IMR-90 (cell line): ENCODE data around the gene ACSBG1. TPM values are rescaled to one million over a fixed set of nuclear protein-coding genes. Genes with fewer than 3 reads are reported as not detected.

Experiments
- ATAC-seq: fragments of 200-7000 bp; cut with Tn5 transposase; 2 replicates; pipeline ENCODE4 v1.9.1; 2020; ENCODE audit warnings: low read depth, mild to moderate bottlenecking, moderate library complexity
- BruUV-seq: library from RNA; stranded (reverse); fragments of 400-500 nt; replicated peaks from 2 replicates; lab custom pipeline; 2021; lab: Mats Ljungman, UMichigan
- CTCF ChIA-PET: fragments of 300-600 bp; formaldehyde crosslinking; extraction: SDS; loops from one replicate; lab custom pipeline; 2021; ENCODE audit warnings: antibody characterized with exemption; lab: Yijun Ruan, JAX
- POLR2A ChIA-PET: fragments of 300-600 bp; sonication (Branson Sonifier 250); formaldehyde crosslinking; loops from one replicate; lab custom pipeline; 2022; ENCODE audit warnings: antibody characterized with exemption; ENCODE audit not compliant: unreplicated experiment; lab: Charles Lee
- DNase-seq: peaks from one replicate; pipeline ENCODE4 v3.0.0; 2013
- H2AFZ ChIP-seq: replicated peaks from 2 replicates; pipeline ENCODE3; 2013; ENCODE audit warnings: low read length, mild to moderate bottlenecking; ENCODE audit not compliant: poor library complexity
- H2AK5ac ChIP-seq: 2 replicates; pipeline ENCODE4 v1.6.1; 2013; ENCODE audit warnings: low read depth, low read length, inconsistent platforms
- H2AK9ac ChIP-seq: replicated peaks from 2 replicates; pipeline ENCODE3; 2013; ENCODE audit warnings: mild to moderate bottlenecking, low read depth, low read length, moderate library complexity; ENCODE audit not compliant: poor library complexity
- H2BK120ac ChIP-seq: 2 replicates; pipeline ENCODE4 v1.6.1; 2013; ENCODE audit warnings: low read depth, low read length, inconsistent platforms
- H2BK15ac ChIP-seq: 3 replicates; pipeline ENCODE4 v1.6.1; 2013; ENCODE audit warnings: low read depth, low read length, inconsistent platforms
- H2BK20ac ChIP-seq: 2 replicates; pipeline ENCODE4 v1.6.1; 2013; ENCODE audit warnings: low read depth, mild to moderate bottlenecking, inconsistent platforms, low read length, moderate library complexity
- H2BK5ac ChIP-seq: 2 replicates; pipeline ENCODE4 v1.6.1; 2013; ENCODE audit warnings: mild to moderate bottlenecking, low read depth, low read length, inconsistent platforms; ENCODE audit not compliant: poor library complexity, severe bottlenecking
- H3K14ac ChIP-seq: replicated peaks from 2 replicates; pipeline ENCODE4 v1.6.1; 2013; ENCODE audit warnings: low read depth, low read length, inconsistent platforms
- H3K18ac ChIP-seq: 2 replicates; pipeline ENCODE4 v1.6.1; 2013; ENCODE audit warnings: low read depth, low read length, control low read depth
- H3K23ac ChIP-seq: 2 replicates; pipeline ENCODE4 v1.6.1; 2013; ENCODE audit warnings: low read depth, low read length, inconsistent platforms
- H3K27ac ChIP-seq: 2 replicates; pipeline ENCODE4 v1.5.1; 2013; ENCODE audit warnings: mild to moderate bottlenecking, control low read depth, low read length; ENCODE audit not compliant: insufficient read depth
- H3K27me3 ChIP-seq: 2 replicates; pipeline ENCODE4 v1.6.1; 2013; ENCODE audit warnings: low read length; ENCODE audit not compliant: control insufficient read depth, insufficient read depth
- H3K36me3 ChIP-seq: 2 replicates; pipeline ENCODE4 v1.6.1; 2013; ENCODE audit warnings: low read length, mixed read lengths; ENCODE audit not compliant: control insufficient read depth, insufficient read depth
- H3K4ac ChIP-seq: 2 replicates; pipeline ENCODE4 v1.6.1; 2013; ENCODE audit warnings: low read depth, low read length, inconsistent platforms
- H3K4me1 ChIP-seq: 2 replicates; pipeline ENCODE4 v1.6.1; 2013; ENCODE audit warnings: low read length, mixed read lengths; ENCODE audit not compliant: control insufficient read depth, insufficient read depth
- H3K4me2 ChIP-seq: 2 replicates; pipeline ENCODE4 v1.6.1; 2013; ENCODE audit warnings: low read depth, mild to moderate bottlenecking, control low read depth, low read length, moderate library complexity
- H3K4me3 ChIP-seq: 2 replicates; pipeline ENCODE4 v1.5.1; 2013; ENCODE audit warnings: low read depth, mild to moderate bottlenecking, control low read depth, low read length, moderate library complexity; ENCODE audit not compliant: insufficient read depth
- H3K56ac ChIP-seq: 2 replicates; pipeline ENCODE4 v1.6.1; 2013; ENCODE audit warnings: low read length, inconsistent platforms; ENCODE audit not compliant: insufficient read depth; ENCODE audit errors: extremely low read depth
- H3K79me1 ChIP-seq, 2 experiments: 2 replicates each; pipeline ENCODE4 v1.6.1; 2013; ENCODE audit warnings: low read length in 2 of 2, inconsistent platforms in 1 of 2, low read depth in 1 of 2
- H3K9ac ChIP-seq: 2 replicates; pipeline ENCODE4 v1.6.1; 2013; ENCODE audit warnings: low read depth, low read length, control low read depth
- H3K9me1 ChIP-seq: 2 replicates; pipeline ENCODE4 v1.6.1; 2013; ENCODE audit warnings: low read length, inconsistent platforms; ENCODE audit not compliant: insufficient read depth
- H3K9me3 ChIP-seq: 2 replicates; pipeline ENCODE4 v1.6.1; 2013; ENCODE audit warnings: low read length; ENCODE audit not compliant: control insufficient read depth, insufficient read depth
- H4K20me1 ChIP-seq: 2 replicates; pipeline ENCODE4 v1.6.1; 2013; ENCODE audit warnings: low read length, inconsistent platforms; ENCODE audit not compliant: insufficient read depth
- H4K5ac ChIP-seq: 2 replicates; pipeline ENCODE4 v1.6.1; 2013; ENCODE audit warnings: mild to moderate bottlenecking, low read depth, low read length, control low read depth
- H4K8ac ChIP-seq, 2 experiments: 2 replicates each; pipeline ENCODE4 v1.6.1; 2013; ENCODE audit warnings: low read depth in 2 of 2, low read length in 2 of 2, control low read depth in 1 of 2, inconsistent platforms in 1 of 2
- H4K91ac ChIP-seq: 2 replicates; pipeline ENCODE4 v1.6.1; 2013; ENCODE audit warnings: low read depth, low read length, inconsistent platforms; ENCODE audit not compliant: insufficient read depth
- BHLHE40 ChIP-seq: fragments of 150-350 bp; IDR thresholded peaks from 2 replicates; pipeline ENCODE4 v1.6.1; 2016; ENCODE audit warnings: mild to moderate bottlenecking, low read depth, low read length
- CHD1 ChIP-seq: IDR thresholded peaks from 2 replicates; pipeline ENCODE4 v1.6.1; 2012; ENCODE audit warnings: low read depth, low read length, improper control_type of control experiment
- FOS ChIP-seq: fragments of 150-350 bp; IDR thresholded peaks from 2 replicates; pipeline ENCODE4 v1.6.1; 2016; ENCODE audit warnings: low read depth, low read length
- MAZ ChIP-seq: IDR thresholded peaks from 2 replicates; pipeline ENCODE4 v1.6.1; 2012; ENCODE audit warnings: low read depth, mild to moderate bottlenecking, low read length, improper control_type of control experiment, moderate library complexity, borderline replicate concordance
- MXI1 ChIP-seq: IDR thresholded peaks from 2 replicates; pipeline ENCODE4 v1.6.1; 2012; ENCODE audit warnings: low read depth, mild to moderate bottlenecking, low read length, moderate library complexity, borderline replicate concordance
- RFX5 ChIP-seq: IDR thresholded peaks from 2 replicates; pipeline ENCODE4 v1.8.0; 2012; ENCODE audit warnings: low read depth, mild to moderate bottlenecking, low read length, moderate library complexity
- WGBS, 2 experiments: methylation state at CpG; one replicate each; pipeline versions ENCODE4 v1.1.5 to v1.1.7; 2013; ENCODE audit warnings: missing lambda C conversion rate in 2 of 2; ENCODE audit not compliant: insufficient read length in 1 of 2; ENCODE audit errors: extremely low coverage in 2 of 2; 5-methylcytosine and 5-hydroxymethylcytosine counted together
- dilution Hi-C: fragments of 300-500 bp; cut with HindIII; formaldehyde crosslinking; loops from one replicate; pipeline ENCODE4 v1.14.3; 2018; ENCODE audit warnings: low sequenced_read_pairs; ENCODE audit not compliant: unreplicated experiment
- in situ Hi-C: fragments of 300-500 bp; cut with MboI; formaldehyde crosslinking; loops from 3 replicates; pipeline ENCODE4 v1.14.3; 2019; ENCODE audit warnings: low sequenced_read_pairs, inconsistent platforms, mixed read lengths
- intact Hi-C: fragments of 100-400 bp; cut with micrococcal nuclease; formaldehyde crosslinking; loops from 2 replicates; pipeline ENCODE4 v1.10.0; 2022
- polyA plus RNA-seq, 3 experiments: library from polyadenylated mRNA; depleted of rRNA; stranded (reverse); fragments of >200 nt; gene quantifications; 2 replicates each; pipeline ENCODE4 v1.2.3, GENCODE V29; 2012; ENCODE audit warnings: low replicate concordance in 1 of 3
- total RNA-seq: library from RNA; depleted of rRNA; stranded (reverse); fragments of >200 nt; gene quantifications from 2 replicates; pipeline ENCODE4 v1.2.3, GENCODE V29; 2012
- TF ChIP-seq, protein P1 (sequence below): conservative IDR thresholded peaks from 2 replicates; pipeline ENCODE4 v1.5.1; 2012; ENCODE audit warnings: mild to moderate bottlenecking, low read depth, low read length, improper control_type of control experiment

The ACSBG1 gene
- total and polyA plus RNA-seq, 2 of the 4 experiments (the other 2 are of a cell fraction): 0.02 TPM; not detected in 1

DNA sequence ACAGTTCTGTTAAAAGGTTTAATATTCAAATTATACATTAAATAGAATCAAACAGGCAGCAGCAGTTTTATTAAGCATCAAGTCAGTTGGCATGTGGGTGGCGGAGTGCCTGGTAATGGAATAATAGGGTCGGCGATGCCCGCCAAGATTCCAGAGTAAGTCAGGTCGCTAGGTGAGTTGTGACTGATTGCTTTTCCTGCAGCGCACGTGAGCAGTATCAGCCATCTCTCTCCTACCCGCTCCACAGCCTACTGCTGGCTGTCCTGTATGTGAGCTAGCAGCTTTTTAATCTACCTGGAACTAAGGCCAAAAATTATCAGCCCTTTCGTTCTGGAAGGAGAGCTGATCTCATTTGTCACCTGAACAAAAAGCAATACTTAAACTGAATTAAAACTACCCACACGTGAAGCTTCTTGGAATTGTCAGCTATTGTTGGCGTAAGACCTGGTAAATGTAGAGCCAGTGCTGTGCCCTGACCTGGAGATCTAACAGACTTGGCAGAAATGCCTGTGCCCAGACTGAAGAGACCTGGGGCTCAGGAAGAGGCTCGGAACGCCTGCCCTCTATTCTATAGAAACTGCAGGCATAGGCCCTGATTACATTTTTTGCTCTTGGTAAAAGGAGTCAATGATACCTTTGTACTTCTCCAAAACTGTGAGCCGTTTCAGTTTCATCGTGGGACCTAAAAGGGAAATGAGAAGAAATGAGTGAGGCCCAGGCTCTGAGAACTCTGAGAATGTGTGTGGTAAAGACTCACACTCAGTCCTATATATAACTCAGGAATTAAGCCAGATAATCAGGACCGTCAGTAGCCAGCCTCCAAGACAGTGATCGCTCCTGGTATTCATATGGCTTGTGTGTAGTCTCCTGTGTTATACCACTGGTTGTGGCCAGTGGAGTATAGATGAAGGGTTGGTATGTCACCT, 63.3 kb downstream of the ACSBG1 start (continued):
- no peak for TF ChIP-seq BHLHE40

- no peak for ATAC-seq
- H3K27ac ChIP-seq: no peak overlapping the region
- no peak overlapping the region for H4K5ac ChIP-seq
- no peak overlapping the region for H3K56ac ChIP-seq
- no peak overlapping the region for H3K4ac ChIP-seq
- H4K20me1 ChIP-seq: no peaks in the 10 kb centered on the region
- in situ Hi-C loops (no loop called here), intact Hi-C loops (no loop called here), dilution Hi-C loops (no loop called here)
- WGBS, 2 experiments: 100% methylated on average over 2 of the region's 5 CpGs; no CpG with 5 or more reads in 1 of the 2 experiments
- ChIA-PET POLR2A (no interaction called here), CTCF (no interaction called here)
- no peak overlapping the region for H3K4me2 ChIP-seq
- H3K18ac ChIP-seq: no peak overlapping the region
- H3K9ac ChIP-seq: no peak overlapping the region
- no peak overlapping the region for H2AK9ac ChIP-seq
- H3K14ac ChIP-seq: no peak overlapping the region
- H3K4me1 ChIP-seq: no peaks in the 10 kb centered on the region
- no peak overlapping the region for H2BK5ac ChIP-seq
- H2AK5ac ChIP-seq: no peak overlapping the region
- H4K91ac ChIP-seq: no peak overlapping the region
- H2BK20ac ChIP-seq: no peak overlapping the region
- peaks cover 40% of the 10 kb centered on the region for H3K36me3 ChIP-seq
- DNase-seq: no peak
- no peaks in the 10 kb centered on the region for H3K27me3 ChIP-seq
- no peaks in the 10 kb centered on the region for H3K79me1 ChIP-seq
- no TSS peak for BruUV-seq
- TF ChIP-seq MXI1 (no peak), MAZ (no peak), BHLHE40 (no peak), CHD1 (no peak), RFX5 (no peak), FOS (no peak)
- TF ChIP-seq, protein P1, sequence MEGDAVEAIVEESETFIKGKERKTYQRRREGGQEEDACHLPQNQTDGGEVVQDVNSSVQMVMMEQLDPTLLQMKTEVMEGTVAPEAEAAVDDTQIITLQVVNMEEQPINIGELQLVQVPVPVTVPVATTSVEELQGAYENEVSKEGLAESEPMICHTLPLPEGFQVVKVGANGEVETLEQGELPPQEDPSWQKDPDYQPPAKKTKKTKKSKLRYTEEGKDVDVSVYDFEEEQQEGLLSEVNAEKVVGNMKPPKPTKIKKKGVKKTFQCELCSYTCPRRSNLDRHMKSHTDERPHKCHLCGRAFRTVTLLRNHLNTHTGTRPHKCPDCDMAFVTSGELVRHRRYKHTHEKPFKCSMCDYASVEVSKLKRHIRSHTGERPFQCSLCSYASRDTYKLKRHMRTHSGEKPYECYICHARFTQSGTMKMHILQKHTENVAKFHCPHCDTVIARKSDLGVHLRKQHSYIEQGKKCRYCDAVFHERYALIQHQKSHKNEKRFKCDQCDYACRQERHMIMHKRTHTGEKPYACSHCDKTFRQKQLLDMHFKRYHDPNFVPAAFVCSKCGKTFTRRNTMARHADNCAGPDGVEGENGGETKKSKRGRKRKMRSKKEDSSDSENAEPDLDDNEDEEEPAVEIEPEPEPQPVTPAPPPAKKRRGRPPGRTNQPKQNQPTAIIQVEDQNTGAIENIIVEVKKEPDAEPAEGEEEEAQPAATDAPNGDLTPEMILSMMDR: no peak
- H3K9me3 ChIP-seq: no peaks in the 10 kb centered on the region; the same call in 1 of the 2 replicates
- H2AFZ ChIP-seq: no peak overlapping the region
- H2BK120ac ChIP-seq: no peak overlapping the region
- no peak overlapping the region for H3K23ac ChIP-seq
- H3K9me1 ChIP-seq: no peaks in the 10 kb centered on the region; the same call in 1 of the 2 replicates
- no peak overlapping the region for H2BK15ac ChIP-seq
- no peak overlapping the region for H3K4me3 ChIP-seq
- no peak overlapping the region for H4K8ac ChIP-seq
Measured at GRCh38 chr15:78168608-78169007, 65.8 kb downstream of the ACSBG1 start.
